HepG2 (cell line): ENCODE measurements around the gene DHRS4L2. TPM values are rescaled to one million over a fixed set of nuclear protein-coding genes. Genes with fewer than 3 reads are reported as not detected.

Source experiments
- HDAC6 ChIP-seq: fragments of 200-600 bp; sonication (generic); IDR thresholded peaks from 2 replicates; pipeline ENCODE4 v1.7.0; 2017; ENCODE audit warnings: mild to moderate bottlenecking, antibody characterized with exemption, low read length, low read depth
- LCORL ChIP-seq, 2 experiments: fragments of 450-650 bp in 1 of 2; sonication (generic) in 1 of 2; formaldehyde crosslinking in 1 of 2; IDR thresholded peaks; 2 replicates each; pipeline versions ENCODE4 v1.5.0 to v1.6.1; 2017 to 2020; ENCODE audit warnings: antibody characterized with exemption in 1 of 2, missing genetic modification reagents in 1 of 2
- MYC ChIP-seq: sonication (generic); formaldehyde crosslinking; IDR thresholded peaks from 2 replicates; pipeline ENCODE4 v1.9.0; 2021; ENCODE audit warnings: missing genetic modification reagents, borderline replicate concordance
- SATB2 ChIP-seq: sonication (generic); formaldehyde crosslinking; IDR thresholded peaks from 2 replicates; pipeline ENCODE4 v1.5.0; 2020; ENCODE audit warnings: missing genetic modification reagents
- TGIF2 ChIP-seq: IDR thresholded peaks from 2 replicates; pipeline ENCODE4 v1.6.1; 2016; ENCODE audit warnings: control low read depth, missing compliant biosample characterization
- ZNF383 ChIP-seq: sonication (generic); formaldehyde crosslinking; IDR thresholded peaks from 2 replicates; pipeline ENCODE4 v1.4.0; 2020; ENCODE audit warnings: missing genetic modification reagents, mild to moderate bottlenecking, borderline replicate concordance
- ZNF747 ChIP-seq: sonication (generic); formaldehyde crosslinking; IDR thresholded peaks from 2 replicates; pipeline ENCODE4 v1.8.1; 2023; ENCODE audit warnings: missing genetic modification reagents, mild to moderate bottlenecking, borderline replicate concordance
- ZNF879 ChIP-seq: sonication (generic); formaldehyde crosslinking; IDR thresholded peaks from 2 replicates; pipeline ENCODE4 v1.8.1; 2023; ENCODE audit warnings: missing genetic modification reagents
- polyA plus RNA-seq, 8 experiments: library from polyadenylated mRNA; depleted of rRNA in 3 of 8; stranded (reverse) in 7 of 8; unstranded in 1 of 8; fragments of >200 nt; fragmentation: Illumina TruSeq in 4 of 8; extraction: Trizol in 4 of 8; gene quantifications; 2 replicates each; pipeline versions ENCODE4 v1.2.1 to v1.2.3, GENCODE V29; 2011 to 2016; ENCODE audit warnings: low read depth in 4 of 8, missing spikeins in 1 of 8, mixed read lengths in 1 of 8; ENCODE audit not compliant: insufficient read depth in 1 of 8
- total RNA-seq, 5 experiments: library from RNA; depleted of rRNA; stranded (reverse); fragments of >200 nt; fragmentation: Illumina TruSeq; extraction: Trizol; gene quantifications; 2 replicates each; pipeline ENCODE4 v1.2.3, GENCODE V29; 2016; ENCODE audit warnings: low read depth in 1 of 5
- TF ChIP-seq, protein P1 (sequence below): sonication (generic); formaldehyde crosslinking; IDR thresholded peaks from 2 replicates; pipeline ENCODE4 v1.4.0; 2020; ENCODE audit warnings: missing genetic modification reagents, borderline replicate concordance
- TF ChIP-seq, protein P2 (sequence below): sonication (generic); formaldehyde crosslinking; IDR thresholded peaks from 2 replicates; pipeline ENCODE4 v1.4.0; 2020; ENCODE audit warnings: missing genetic modification reagents
- TF ChIP-seq, protein P3 (sequence below), 2 experiments: sonication (generic) in 1 of 2; formaldehyde crosslinking in 1 of 2; IDR thresholded peaks; 2 replicates each; pipeline versions ENCODE4 v1.6.1 to v1.9.0; 2014 to 2022; ENCODE audit warnings: antibody characterized with exemption in 1 of 2, borderline replicate concordance in 1 of 2, inconsistent platforms in 1 of 2, low read depth in 1 of 2, missing genetic modification reagents in 1 of 2
- TF ChIP-seq, protein P4 (sequence below): sonication (generic); formaldehyde crosslinking; IDR thresholded peaks from 2 replicates; pipeline ENCODE4 v1.4.0; 2020; ENCODE audit warnings: missing genetic modification reagents

The DHRS4L2 gene
- total and polyA plus RNA-seq, 2 of the 13 experiments (the other 11 are each of a cell fraction or from before 2014, with no cell fraction given): 24.7 to 38.2 TPM

DNA sequence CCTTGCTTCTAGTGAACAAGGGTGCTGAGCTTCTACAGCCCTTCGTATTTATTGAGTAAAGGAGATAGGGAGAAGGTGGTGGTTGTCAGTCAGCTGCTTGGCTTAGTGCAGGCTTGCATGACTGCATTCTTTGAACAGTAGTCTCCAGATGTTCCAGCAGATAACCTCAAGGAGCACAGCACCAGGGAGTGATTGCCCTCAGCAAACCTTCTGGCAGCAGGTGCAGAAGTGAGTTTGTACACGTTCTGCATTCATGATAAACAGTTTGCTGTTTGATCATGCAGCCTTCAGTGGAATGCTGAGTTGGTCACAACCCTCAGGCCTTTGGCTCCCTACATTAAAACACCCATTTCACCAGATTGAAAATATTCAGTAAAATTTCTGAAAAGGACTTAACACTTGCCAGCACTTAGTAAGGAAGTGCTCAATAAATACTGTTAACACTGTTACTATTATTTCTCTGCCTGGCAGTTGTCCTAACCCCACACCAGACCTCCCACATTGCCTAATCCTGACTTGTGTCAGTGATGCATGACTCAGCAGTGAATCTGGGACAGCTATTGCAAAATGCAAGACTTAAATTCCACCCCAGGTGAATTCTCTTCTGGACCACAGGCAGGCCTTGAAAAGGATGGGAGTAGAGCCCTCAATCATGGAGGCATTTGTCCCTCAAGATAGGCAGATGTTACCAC, 44.1 kb downstream of the DHRS4L2 start (continued):
- TF ChIP-seq, protein P1, sequence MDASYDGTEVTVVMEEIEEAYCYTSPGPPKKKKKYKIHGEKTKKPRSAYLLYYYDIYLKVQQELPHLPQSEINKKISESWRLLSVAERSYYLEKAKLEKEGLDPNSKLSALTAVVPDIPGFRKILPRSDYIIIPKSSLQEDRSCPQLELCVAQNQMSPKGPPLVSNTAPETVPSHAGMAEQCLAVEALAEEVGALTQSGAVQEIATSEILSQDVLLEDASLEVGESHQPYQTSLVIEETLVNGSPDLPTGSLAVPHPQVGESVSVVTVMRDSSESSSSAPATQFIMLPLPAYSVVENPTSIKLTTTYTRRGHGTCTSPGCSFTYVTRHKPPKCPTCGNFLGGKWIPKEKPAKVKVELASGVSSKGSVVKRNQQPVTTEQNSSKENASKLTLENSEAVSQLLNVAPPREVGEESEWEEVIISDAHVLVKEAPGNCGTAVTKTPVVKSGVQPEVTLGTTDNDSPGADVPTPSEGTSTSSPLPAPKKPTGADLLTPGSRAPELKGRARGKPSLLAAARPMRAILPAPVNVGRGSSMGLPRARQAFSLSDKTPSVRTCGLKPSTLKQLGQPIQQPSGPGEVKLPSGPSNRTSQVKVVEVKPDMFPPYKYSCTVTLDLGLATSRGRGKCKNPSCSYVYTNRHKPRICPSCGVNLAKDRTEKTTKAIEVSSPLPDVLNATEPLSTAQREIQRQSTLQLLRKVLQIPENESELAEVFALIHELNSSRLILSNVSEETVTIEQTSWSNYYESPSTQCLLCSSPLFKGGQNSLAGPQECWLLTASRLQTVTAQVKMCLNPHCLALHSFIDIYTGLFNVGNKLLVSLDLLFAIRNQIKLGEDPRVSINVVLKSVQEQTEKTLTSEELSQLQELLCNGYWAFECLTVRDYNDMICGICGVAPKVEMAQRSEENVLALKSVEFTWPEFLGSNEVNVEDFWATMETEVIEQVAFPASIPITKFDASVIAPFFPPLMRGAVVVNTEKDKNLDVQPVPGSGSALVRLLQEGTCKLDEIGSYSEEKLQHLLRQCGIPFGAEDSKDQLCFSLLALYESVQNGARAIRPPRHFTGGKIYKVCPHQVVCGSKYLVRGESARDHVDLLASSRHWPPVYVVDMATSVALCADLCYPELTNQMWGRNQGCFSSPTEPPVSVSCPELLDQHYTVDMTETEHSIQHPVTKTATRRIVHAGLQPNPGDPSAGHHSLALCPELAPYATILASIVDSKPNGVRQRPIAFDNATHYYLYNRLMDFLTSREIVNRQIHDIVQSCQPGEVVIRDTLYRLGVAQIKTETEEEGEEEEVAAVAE (CRISPR knock-in tag): peak; percentile 80; the same call in 1 of the 2 replicates
- TF ChIP-seq SATB2 (CRISPR knock-in tag) (no peak), ZNF879 (CRISPR knock-in tag) (0 out of 2 replicates have a peak, but pooled peaks have one; percentile 10), ZNF383 (CRISPR knock-in tag) (no peak), HDAC6 (no peak), MYC (CRISPR knock-in tag) (no peak), LCORL (IDR thresholded peaks at IDR 0.05) (peak; percentile 52; the same call in 1 of the 2 replicates), LCORL (CRISPR knock-in tag; IDR thresholded peaks at IDR 0.05) (peak; percentile 98), TGIF2 (peak; percentile 43; the same call in 1 of the 2 replicates), ZNF747 (CRISPR knock-in tag) (no peak)
- TF ChIP-seq, protein P2, sequence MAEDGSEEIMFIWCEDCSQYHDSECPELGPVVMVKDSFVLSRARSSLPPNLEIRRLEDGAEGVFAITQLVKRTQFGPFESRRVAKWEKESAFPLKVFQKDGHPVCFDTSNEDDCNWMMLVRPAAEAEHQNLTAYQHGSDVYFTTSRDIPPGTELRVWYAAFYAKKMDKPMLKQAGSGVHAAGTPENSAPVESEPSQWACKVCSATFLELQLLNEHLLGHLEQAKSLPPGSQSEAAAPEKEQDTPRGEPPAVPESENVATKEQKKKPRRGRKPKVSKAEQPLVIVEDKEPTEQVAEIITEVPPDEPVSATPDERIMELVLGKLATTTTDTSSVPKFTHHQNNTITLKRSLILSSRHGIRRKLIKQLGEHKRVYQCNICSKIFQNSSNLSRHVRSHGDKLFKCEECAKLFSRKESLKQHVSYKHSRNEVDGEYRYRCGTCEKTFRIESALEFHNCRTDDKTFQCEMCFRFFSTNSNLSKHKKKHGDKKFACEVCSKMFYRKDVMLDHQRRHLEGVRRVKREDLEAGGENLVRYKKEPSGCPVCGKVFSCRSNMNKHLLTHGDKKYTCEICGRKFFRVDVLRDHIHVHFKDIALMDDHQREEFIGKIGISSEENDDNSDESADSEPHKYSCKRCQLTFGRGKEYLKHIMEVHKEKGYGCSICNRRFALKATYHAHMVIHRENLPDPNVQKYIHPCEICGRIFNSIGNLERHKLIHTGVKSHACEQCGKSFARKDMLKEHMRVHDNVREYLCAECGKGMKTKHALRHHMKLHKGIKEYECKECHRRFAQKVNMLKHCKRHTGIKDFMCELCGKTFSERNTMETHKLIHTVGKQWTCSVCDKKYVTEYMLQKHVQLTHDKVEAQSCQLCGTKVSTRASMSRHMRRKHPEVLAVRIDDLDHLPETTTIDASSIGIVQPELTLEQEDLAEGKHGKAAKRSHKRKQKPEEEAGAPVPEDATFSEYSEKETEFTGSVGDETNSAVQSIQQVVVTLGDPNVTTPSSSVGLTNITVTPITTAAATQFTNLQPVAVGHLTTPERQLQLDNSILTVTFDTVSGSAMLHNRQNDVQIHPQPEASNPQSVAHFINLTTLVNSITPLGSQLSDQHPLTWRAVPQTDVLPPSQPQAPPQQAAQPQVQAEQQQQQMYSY (CRISPR knock-in tag): no peak
- TF ChIP-seq, protein P3, sequence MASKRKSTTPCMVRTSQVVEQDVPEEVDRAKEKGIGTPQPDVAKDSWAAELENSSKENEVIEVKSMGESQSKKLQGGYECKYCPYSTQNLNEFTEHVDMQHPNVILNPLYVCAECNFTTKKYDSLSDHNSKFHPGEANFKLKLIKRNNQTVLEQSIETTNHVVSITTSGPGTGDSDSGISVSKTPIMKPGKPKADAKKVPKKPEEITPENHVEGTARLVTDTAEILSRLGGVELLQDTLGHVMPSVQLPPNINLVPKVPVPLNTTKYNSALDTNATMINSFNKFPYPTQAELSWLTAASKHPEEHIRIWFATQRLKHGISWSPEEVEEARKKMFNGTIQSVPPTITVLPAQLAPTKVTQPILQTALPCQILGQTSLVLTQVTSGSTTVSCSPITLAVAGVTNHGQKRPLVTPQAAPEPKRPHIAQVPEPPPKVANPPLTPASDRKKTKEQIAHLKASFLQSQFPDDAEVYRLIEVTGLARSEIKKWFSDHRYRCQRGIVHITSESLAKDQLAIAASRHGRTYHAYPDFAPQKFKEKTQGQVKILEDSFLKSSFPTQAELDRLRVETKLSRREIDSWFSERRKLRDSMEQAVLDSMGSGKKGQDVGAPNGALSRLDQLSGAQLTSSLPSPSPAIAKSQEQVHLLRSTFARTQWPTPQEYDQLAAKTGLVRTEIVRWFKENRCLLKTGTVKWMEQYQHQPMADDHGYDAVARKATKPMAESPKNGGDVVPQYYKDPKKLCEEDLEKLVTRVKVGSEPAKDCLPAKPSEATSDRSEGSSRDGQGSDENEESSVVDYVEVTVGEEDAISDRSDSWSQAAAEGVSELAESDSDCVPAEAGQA (IDR thresholded peaks at IDR 0.05; ENCODE audit: low read depth): 0 out of 2 replicates have a peak, but pooled peaks have one; percentile 39
- TF ChIP-seq, protein P3 (CRISPR knock-in tag; IDR thresholded peaks at IDR 0.05; ENCODE audit: borderline replicate concordance): no peak
- TF ChIP-seq, protein P4, sequence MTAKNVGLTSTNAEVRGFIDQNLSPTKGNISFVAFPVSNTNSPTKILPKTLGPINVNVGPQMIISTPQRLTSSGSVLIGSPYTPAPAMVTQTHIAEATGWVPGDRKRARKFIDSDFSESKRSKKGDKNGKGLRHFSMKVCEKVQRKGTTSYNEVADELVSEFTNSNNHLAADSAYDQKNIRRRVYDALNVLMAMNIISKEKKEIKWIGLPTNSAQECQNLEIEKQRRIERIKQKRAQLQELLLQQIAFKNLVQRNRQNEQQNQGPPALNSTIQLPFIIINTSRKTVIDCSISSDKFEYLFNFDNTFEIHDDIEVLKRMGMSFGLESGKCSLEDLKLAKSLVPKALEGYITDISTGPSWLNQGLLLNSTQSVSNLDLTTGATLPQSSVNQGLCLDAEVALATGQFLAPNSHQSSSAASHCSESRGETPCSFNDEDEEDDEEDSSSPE: 0 out of 2 replicates have a peak, but pooled peaks have one; percentile 24
